Prostate gland (tissue), 2 donors: Measurements from ENCODE around the gene KRTAP5-11. TPM values are rescaled to one million over a fixed set of nuclear protein-coding genes. Genes with fewer than 3 reads are reported as not detected.

Experiments used
- DNase-seq: peaks from one replicate; pipeline ENCODE4 v3.0.0-alpha.2; 2019; ENCODE audit warnings: low spot score
- H3K27ac ChIP-seq, 2 donors: fragments of 200-600 bp; sonication (generic); 2 replicates each; pipeline ENCODE4 v1.5.1; 2017 to 2019
- H3K27me3 ChIP-seq: fragments of 200-600 bp; sonication (generic); replicated peaks from 2 replicates; pipeline ENCODE4 v1.5.1; 2019; ENCODE audit not compliant: insufficient read depth
- H3K36me3 ChIP-seq, 2 donors: fragments of 200-600 bp; sonication (generic); 1 replicate in 1 of 2; 2 replicates in 1 of 2; pipeline versions ENCODE4 v1.5.1 to v1.8.1; 2017 to 2019
- H3K4me1 ChIP-seq: fragments of 200-600 bp; sonication (generic); replicated peaks from 2 replicates; pipeline ENCODE4 v1.5.1; 2019
- H3K4me3 ChIP-seq, 2 donors: fragments of 200-600 bp; sonication (generic); 2 replicates each; pipeline ENCODE4 v1.5.1; 2017 to 2019
- H3K9me3 ChIP-seq: fragments of 200-600 bp; sonication (generic); 2 replicates; pipeline ENCODE4 v1.5.1; 2017
- POLR2A ChIP-seq: fragments of 450-650 bp; IDR thresholded peaks from one replicate; pipeline ENCODE4 v1.6.1; 2016; ENCODE audit warnings: antibody characterized with exemption, mild to moderate bottlenecking
- POLR2AphosphoS5 ChIP-seq: sonication (generic); formaldehyde crosslinking; IDR thresholded peaks from one replicate; pipeline ENCODE4 v1.6.1; 2017; ENCODE audit warnings: antibody characterized with exemption
- WGBS: methylation state at CpG from one replicate; pipeline ENCODE4 v1.1.5; 2018; 5-methylcytosine and 5-hydroxymethylcytosine counted together
- intact Hi-C: fragments of 100-400 bp; cut with DNase I; formaldehyde crosslinking; loops from one replicate; pipeline ENCODE4 v1.14.2; 2022
- total RNA-seq, 2 donors: library from RNA; depleted of rRNA; stranded (reverse); fragments of >200 nt; gene quantifications; one replicate each; pipeline ENCODE4 v1.1.0, GENCODE V29; 2016
- TF ChIP-seq, protein P1 (sequence below), 4 experiments: fragments of 200-600 bp in 2 of 4; fragments of 450-650 bp in 2 of 4; sonication (generic) in 2 of 4; IDR thresholded peaks; 1 replicate in 3 of 4; 2 replicates in 1 of 4; pipeline ENCODE4 v1.5.1; 2016 to 2019; ENCODE audit warnings: antibody characterized with exemption in 4 of 4, mild to moderate bottlenecking in 2 of 4, moderate library complexity in 2 of 4

Gene KRTAP5-11
- total RNA-seq, 2 donors from 2014 or later = not detected

DNA sequence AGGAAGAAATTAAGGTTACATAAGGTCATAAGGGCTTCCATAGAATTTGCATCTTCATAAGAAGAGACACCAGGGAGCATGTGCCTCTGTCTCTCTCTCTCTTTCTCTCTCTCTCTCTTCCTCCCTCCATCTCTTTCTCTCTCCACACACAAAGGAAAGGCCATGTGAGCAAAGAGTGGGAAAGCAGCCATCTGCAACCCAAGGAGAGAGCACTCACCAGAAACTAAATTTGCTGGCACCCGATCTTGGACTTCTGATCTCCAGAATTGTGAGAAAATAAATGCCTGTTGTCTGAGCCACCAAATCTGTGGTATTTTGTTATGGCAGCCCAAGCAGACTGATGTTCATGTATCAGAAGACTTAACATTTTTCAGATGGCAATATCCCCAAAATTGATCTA lies 23.7 kb downstream of the KRTAP5-11 start:
- WGBS = 79% methylated on average over 1 of the region's 1 CpG
- intact Hi-C loops = no loop called here

DNA sequence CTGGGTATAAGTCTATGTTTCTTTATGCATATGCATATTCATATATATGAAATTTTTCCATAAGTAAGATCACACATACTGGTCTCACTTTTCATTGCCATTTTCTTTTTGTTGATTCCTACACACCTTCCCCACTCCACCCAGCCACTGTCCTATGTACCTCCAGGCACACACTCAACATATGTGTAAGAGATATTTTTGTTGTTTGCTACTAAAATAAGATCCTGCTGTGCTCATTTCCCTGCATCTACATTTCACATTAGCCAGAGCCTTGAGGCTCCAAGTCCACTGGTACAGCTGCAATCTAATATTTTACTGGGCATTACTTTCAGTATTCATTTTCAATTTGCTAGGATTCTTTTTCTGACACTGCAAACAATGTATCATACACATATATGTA lies 25.4 kb downstream of the KRTAP5-11 start:
- H3K4me3 ChIP-seq = no peak overlapping the region
- intact Hi-C loops = no loop called here
- H3K27ac ChIP-seq = no peak overlapping the region
- no peaks in the 10 kb centered on the region for H3K27me3 ChIP-seq
- no peak for DNase-seq
- no peaks in the 10 kb centered on the region for H3K36me3 ChIP-seq
- TF ChIP-seq, protein P1, sequence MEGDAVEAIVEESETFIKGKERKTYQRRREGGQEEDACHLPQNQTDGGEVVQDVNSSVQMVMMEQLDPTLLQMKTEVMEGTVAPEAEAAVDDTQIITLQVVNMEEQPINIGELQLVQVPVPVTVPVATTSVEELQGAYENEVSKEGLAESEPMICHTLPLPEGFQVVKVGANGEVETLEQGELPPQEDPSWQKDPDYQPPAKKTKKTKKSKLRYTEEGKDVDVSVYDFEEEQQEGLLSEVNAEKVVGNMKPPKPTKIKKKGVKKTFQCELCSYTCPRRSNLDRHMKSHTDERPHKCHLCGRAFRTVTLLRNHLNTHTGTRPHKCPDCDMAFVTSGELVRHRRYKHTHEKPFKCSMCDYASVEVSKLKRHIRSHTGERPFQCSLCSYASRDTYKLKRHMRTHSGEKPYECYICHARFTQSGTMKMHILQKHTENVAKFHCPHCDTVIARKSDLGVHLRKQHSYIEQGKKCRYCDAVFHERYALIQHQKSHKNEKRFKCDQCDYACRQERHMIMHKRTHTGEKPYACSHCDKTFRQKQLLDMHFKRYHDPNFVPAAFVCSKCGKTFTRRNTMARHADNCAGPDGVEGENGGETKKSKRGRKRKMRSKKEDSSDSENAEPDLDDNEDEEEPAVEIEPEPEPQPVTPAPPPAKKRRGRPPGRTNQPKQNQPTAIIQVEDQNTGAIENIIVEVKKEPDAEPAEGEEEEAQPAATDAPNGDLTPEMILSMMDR (IDR thresholded peaks at IDR 0.05) = no peak
- TF ChIP-seq POLR2A (no peak), POLR2AphosphoS5 (no peak)
- no peaks in the 10 kb centered on the region for H3K9me3 ChIP-seq
- H3K4me1 ChIP-seq = no peaks in the 10 kb centered on the region

More for the DNA sequence above, 23.7 kb downstream of the KRTAP5-11 start:
- TF ChIP-seq POLR2AphosphoS5 (no peak), POLR2A (no peak)
- TF ChIP-seq, protein P1 (IDR thresholded peaks at IDR 0.05) = no peak
- H3K4me1 ChIP-seq = no peaks in the 10 kb centered on the region
- no peaks in the 10 kb centered on the region for H3K36me3 ChIP-seq
- H3K9me3 ChIP-seq = no peaks in the 10 kb centered on the region
- H3K27me3 ChIP-seq = no peaks in the 10 kb centered on the region
- no peak overlapping the region for H3K4me3 ChIP-seq
- no peak overlapping the region for H3K27ac ChIP-seq
- DNase-seq = no peak

GRCh38 chr11:71556018-71556417 lies 26.7 kb downstream of the KRTAP5-11 start:
- no peak for DNase-seq
- no peaks in the 10 kb centered on the region for H3K36me3 ChIP-seq
- H3K27me3 ChIP-seq = no peaks in the 10 kb centered on the region
- intact Hi-C loops = no loop called here
- H3K9me3 ChIP-seq = no peaks in the 10 kb centered on the region
- no peak overlapping the region for H3K27ac ChIP-seq
- 86% methylated on average over 4 of the region's 4 CpGs for WGBS
- TF ChIP-seq POLR2AphosphoS5 = no peak
- TF ChIP-seq POLR2A = no peak
- TF ChIP-seq, protein P1 (IDR thresholded peaks at IDR 0.05) = no peak
- no peak overlapping the region for H3K4me3 ChIP-seq
- H3K4me1 ChIP-seq = no peaks in the 10 kb centered on the region

DNA sequence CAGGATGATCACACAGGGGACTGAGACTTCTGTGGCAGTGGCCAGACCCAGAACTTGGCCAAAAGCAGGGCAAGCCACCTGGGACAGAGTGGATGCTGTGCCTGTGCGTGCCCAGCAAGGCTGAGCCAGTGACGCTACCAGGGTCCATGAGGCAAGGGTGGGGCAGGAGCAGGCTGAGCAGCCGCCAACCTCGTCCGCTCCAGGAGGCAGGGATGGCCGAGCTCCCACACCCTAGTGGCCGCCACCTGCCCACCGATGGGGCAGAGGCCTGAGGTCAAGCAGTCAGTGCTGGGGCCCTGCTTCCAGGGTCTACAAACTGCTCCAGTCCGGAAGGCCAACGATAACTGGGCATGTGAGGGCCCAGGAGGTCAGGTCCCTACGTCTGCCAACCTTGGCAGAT lies 27.2 kb downstream of the KRTAP5-11 start:
- Histone ChIP-seq H3K4me1 (no peaks in the 10 kb centered on the region), H3K4me3 (no peak overlapping the region), H3K9me3 (no peaks in the 10 kb centered on the region), H3K36me3 (no peaks in the 10 kb centered on the region), H3K27ac (no peak overlapping the region), H3K27me3 (no peaks in the 10 kb centered on the region)
- TF ChIP-seq POLR2A (no peak), POLR2AphosphoS5 (no peak)
- TF ChIP-seq, protein P1 (IDR thresholded peaks at IDR 0.05) = no peak
- intact Hi-C loops = no loop called here
- DNase-seq = no peak
- WGBS = 95% methylated on average over 11 of the region's 11 CpGs

- WGBS = 94% methylated on average over 6 of the region's 6 CpGs
- TF ChIP-seq POLR2AphosphoS5 = no peak
- TF ChIP-seq, protein P1 (IDR thresholded peaks at IDR 0.05) = no peak
- TF ChIP-seq POLR2A = no peak
- Histone ChIP-seq H3K27ac (no peak overlapping the region), H3K4me3 (no peak overlapping the region), H3K36me3 (no peaks in the 10 kb centered on the region), H3K4me1 (no peaks in the 10 kb centered on the region), H3K9me3 (no peaks in the 10 kb centered on the region), H3K27me3 (no peaks in the 10 kb centered on the region)
- DNase-seq = no peak
- intact Hi-C loops = no loop called here
Observed at GRCh38 chr11:71554996-71555395, 27.7 kb downstream of the KRTAP5-11 start.
